NCI-H2081 (cell line): ENCODE data around the gene RNF215.
"Not testable (repeated sequence)": the region's sequence is repeated elsewhere in the genome, so short reads cannot be mapped to it uniquely, and the experiment has no call there.

Experiments
- DNase-seq, 2 experiments: peaks; one replicate each; lab custom pipeline; 2025; lab: John Stamatoyannopoulos, UW

RNF215 gene

GRCh38 chr22:30361916-30362650 is 25.1 kb downstream of the RNF215 start:
- DNase-seq = no peak

DNA sequence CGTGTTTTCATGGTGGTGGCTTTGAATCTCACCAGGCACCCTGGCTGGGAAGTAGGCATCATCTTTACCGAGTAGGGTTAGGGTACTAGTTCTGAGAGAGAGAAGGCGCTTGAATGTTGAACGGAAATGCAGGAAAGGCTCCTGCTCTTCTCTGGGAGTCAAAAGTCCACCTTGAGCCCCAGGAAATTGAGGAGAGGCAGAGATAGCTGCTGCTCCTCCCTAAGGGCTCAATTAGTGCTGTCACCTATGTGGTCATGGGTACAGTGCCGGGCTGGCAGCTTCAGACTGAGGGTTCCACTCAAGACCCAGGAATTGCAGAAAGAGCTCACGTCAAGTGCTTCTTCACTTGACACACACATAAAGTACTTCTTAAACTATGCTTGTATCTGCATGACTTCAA is 28.7 kb downstream of the RNF215 start:
- no peak for DNase-seq

- DNase-seq = no peak
These were observed 29.5 kb downstream of the RNF215 start for GRCh38 chr22:30357650-30358215.

DNA sequence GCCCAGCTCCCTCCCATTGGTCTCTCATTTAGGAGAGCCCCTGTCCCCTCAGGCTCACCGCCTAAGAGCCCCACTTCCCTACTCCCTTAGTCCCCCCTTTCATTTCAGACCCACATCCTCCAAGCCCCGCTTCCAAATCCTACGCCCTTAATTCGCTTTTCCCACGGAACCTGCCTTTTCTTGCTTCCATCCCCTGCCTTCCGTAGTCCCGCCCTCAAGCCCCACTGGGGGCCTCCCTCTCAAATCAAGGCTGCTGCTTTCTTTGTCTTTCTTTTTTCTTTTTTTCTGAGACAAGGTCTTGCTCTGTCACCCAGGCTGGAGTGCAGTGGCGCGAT is 30.0 kb downstream of the RNF215 start:
- no peak for DNase-seq

DNA sequence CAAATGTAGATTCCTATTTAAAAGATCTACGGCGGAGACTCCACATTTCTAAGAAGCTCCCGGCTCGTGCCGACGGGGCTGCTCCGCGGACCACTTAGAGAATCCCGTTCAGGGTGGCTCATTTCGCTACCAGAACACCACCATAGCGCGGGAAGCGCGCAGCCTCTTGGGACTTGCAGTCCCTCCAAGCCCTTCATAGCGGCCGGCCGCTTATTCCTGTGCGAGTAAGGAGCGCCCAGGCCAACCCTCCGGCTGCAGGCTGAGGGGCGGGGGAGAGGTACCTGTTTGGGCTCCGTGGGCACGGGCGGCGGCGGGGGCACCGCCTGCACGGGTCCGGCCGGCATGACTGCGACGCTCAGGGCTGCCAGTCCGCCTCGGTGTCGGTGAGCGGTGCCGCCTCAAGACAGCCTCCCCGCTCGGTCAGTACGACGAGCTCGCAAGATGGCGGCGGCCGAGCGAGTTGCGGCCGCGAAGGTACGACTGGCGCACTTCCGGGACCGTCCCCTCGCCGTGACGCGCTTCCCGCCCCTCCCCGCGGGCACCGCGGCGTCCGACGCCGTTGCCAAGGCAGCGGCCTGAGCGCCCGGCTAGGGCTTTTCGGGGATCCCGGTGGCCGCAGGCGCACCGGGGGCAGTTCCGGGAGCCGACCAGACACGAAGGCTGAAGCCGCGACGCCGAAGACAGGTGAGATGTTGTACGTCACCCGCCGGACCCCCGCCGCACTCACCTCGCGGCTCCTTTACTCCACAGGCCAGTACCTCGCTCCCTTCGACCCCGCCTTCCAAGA is 30.6 kb downstream of the RNF215 start, which contains the start of the genes CCDC157 and SF3A1:
CCDC157 (plus strand) TSS at position 559 of the 787 bp plus-strand sequence. CDS start 8,994 bp downstream, outside the sequence.
SF3A1 (minus strand) TSS at position 446 of the 787 bp plus-strand sequence; CDS start at position 344, 102 bp downstream.
- DNase-seq = peak; percentile 63 to 82

GRCh38 chr22:30354644-30355043 is 32.6 kb downstream of the RNF215 start:
- DNase-seq = no peak

DNA sequence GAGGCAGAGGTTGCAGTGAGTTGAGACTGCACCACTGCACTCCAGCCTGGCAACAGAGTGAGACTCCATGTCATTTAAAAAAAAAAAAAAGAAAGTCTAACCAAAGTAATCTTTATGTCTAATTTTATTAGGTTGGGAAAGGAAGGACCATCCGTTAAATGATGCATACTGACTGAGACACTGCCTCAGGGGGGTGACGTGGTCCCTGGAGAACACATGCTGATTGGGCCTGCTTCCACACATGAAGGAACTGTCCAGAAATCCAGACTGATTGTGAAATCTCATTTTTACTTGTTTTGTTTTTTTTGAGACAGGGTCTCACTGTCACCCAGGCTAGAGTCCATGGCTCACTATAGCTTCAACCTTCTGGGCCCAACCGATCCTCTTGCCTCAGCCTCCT is 36.0 kb downstream of the RNF215 start:
- DNase-seq = no peak

- DNase-seq = no peak
These were observed 38.4 kb downstream of the RNF215 start for GRCh38 chr22:30348809-30349208.

DNA sequence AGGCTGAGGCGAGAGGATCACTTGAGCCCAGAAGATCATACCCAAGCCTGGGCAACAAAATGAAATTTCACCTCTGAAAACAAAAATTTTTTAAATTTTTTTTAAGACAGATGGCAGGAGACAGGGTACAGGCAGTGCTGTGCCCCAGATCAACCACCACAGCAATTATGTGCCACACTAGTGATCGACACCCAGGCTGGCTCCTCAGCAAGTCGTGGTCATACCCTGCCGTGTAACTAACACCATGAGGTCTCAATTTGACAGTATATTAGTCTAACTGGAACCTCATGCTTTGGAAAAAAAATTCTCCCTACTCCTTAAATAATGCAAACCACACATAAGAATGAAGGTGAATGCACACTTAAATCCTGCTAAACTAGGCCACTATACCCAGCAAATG is 38.8 kb downstream of the RNF215 start:
- DNase-seq = no peak

GRCh38 chr22:30347255-30347892 is 39.8 kb downstream of the RNF215 start:
- no peak for DNase-seq

DNA sequence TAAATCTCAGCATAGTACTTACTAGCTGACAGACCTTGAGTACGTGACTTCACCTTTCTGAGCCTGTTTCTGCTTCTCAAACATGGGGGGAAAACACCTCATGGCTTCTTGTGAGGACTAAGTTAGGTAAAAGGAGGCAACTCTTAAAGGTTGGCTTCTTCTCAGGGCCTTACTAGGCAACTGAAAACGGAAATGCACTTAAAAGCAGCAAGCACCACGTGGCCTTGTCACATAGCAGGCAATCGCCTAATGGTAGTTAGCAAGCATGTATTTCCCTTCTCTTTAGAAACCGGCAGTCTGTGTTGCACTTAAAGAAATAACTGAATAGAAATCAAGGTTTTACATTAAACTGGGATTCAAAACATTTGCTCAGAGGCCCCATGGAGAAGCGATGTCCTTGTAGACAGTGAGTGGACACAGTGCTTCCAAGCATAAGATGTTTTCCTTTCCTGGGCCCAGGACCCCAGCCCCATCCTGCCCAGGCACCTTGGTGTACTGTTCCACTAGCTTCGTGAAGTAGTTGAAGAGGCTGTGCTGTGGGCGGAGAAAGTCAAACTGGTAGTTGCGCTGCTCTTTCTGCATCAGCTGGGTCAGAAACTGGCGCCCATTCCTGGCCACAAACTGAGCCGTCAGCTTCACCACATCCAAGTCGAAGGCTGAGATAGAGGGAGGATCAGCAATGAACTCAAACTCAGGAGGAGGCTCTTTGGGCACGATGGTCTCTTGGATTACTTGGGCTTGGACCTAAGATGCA is 42.6 kb downstream of the RNF215 start:
- no peak for DNase-seq

DNA sequence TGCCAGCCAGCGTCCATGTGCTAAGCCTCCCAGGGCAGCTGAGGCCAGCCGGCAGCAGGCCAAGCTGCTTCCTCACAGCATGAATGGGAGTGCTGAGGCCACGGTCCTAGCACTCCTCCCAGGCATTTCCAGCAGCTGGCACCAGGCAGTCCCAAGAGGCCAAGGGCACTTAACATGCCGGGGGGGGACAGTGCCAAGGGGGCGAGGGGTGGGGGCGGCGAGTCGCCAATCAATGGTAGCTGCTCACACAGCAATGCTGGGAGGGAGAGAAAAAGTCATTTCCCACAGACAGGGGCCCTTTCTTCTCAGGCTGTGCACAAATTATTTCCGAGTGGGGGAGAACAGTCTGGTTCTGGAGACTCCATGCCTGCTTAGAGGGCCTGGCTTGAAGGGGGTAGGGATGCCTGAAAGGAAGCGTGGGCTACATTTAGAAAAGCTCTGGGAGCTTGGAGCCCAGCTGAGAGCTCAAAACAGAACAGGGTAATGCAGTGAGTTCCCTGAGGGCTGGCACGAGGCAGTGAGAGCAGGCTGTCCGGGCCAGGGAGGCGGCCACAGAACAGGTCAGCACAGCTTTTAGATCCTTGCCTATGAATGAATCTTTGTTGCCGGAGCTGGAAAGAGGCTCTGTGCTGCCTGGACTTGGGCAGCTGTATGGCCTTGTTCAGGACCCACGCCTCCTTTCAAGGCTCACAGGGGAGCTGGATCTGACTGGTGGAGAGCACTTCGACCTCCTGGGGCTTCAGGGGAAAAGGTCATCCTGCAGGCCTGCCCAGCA is 46.1 kb downstream of the RNF215 start:
- DNase-seq = no peak

DNA sequence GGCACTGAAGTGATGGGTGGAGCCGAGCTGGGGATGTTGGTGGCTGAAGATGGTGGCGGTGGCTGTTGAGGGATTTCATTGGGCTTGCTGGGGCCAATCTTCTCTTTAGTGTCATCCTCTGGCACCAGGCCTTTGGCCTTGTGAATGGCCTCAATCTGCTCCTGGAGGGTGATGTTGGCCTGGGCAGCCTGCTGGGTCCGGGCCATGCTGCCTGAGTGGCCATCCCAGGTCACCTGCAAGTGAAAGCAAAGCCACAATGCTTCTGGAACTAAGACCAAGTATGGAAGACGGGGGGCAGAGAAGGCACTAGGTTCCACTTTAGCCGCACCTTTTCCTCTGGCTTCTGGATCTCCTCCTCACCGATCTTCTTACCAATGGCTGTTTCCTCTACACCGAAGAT is 48.4 kb downstream of the RNF215 start:
- DNase-seq = no peak

- DNase-seq = not testable (repeated sequence)
These were observed 48.9 kb downstream of the RNF215 start for GRCh38 chr22:30338341-30338740.

GRCh38 chr22:30337461-30337778 is 49.8 kb downstream of the RNF215 start:
- DNase-seq = no peak

GRCh38 chr22:30336752-30337460 is 50.3 kb downstream of the RNF215 start:
- no peak for DNase-seq

DNA sequence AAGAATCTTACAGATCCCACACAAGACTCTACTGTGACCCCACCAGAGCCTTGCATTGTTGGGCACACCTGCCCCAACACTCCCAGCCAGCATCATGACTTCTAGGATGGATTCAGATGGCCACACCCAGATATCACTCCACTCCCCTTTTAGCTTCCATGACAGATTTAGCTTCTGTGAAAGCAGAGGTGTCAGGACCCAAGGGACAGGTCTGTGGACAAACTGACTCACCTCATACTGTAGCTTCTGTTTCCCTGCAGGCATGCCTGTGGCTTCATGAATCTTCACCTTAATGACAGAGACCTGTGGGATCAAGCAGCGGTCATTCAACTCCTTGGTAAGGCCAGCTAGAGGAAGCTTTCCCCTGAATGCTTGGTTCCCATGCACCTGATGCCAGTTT is 52.0 kb downstream of the RNF215 start:
- no peak for DNase-seq

DNA sequence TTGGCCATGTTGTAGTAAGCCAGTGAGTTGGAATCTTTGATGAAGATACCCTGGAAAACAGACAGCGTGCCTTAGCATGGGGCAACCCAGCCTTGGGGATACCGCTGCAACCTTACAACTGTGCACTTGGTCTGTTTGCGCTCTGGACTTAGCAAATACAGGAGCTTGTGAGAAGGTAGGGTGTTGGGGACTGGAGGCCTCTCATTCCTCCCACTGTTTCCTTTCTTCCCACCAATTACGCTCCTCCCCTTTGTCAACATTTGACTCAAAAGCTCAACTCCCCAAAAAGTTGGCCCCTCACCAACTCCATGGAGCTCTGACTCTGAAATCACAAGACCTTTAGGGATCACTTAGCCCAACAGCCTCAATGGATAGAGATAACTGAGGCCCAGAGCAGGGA is 52.6 kb downstream of the RNF215 start:
- no peak for DNase-seq

DNA sequence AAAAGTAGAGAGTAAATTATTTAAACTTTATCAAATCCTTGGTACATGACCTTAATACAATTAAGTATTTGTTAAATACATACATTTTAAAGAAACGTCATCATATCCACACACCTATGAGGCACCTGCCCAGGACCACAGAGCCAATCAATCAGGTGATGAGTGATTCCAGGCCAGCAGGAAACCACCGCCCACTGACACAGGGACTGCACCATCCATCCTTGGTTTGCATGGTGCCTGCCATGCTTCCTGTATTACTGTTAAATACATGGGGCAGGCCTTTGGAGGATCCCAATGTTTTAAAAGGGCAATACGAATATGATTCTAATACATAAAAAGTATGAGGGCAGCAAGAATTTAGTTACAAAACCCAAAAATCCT is 53.5 kb downstream of the RNF215 start:
- DNase-seq = no peak

DNA sequence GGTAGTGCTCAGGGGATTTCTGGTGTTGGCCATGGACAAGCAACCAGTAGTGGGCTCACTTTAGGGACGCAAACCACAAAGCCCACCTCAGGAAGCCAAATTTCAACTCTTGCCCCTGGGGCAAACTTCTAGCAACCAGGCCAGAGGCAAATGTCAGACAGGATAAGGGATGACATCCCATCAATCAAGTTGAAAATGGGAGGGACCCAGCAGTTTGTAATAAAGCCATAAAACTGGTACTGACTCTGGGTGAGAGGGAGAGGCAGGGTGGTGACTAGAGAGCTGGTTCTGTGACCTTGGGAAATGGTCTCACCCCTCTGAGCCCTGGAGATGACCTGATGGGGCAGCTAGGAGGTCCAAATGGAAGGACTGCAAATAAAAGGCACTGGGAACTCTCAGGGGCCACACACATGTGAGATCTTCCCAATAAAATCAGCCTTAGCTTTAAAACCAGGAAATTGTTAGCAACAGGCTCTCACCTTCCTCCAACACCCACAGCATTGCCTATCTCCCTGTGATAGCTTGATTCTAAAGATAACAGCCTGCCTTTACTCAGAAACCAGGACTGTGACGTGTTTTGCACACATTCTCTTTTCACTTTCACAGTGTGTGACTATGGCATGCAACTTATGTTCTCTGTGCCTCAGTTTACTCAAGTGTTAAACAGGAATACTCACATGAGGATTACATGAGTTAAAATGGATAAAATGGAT is 54.1 kb downstream of the RNF215 start:
- DNase-seq = no peak
